ENCODE results near the gene MRPL37. TPM values are rescaled to one million over a fixed set of nuclear protein-coding genes. Genes with fewer than 3 reads are reported as not detected.

The MRPL37 gene
- total RNA-seq, 3 donors from 2014 or later (not counting 1 experiment from before 2014, with no cell fraction given): 23.0 to 31.9 (median 28.8) TPM

GRCh38 chr1:54257876-54258275 is 57.9 kb downstream of the MRPL37 start:
- H3K36me3 Mint-ChIP-seq: no peaks in the 10 kb centered on the region
- peaks cover 3% of the 10 kb centered on the region for H3K4me1 ChIP-seq (ENCODE audit: control insufficient read depth, insufficient read depth, low read length)
- H3K36me3 ChIP-seq (ENCODE audit: control insufficient read depth, insufficient read depth, low read length): peaks cover under 1% of the 10 kb centered on the region
- H3K27ac ChIP-seq (ENCODE audit: low read length): no peak overlapping the region
- no peaks in the 10 kb centered on the region for H3K27me3 Mint-ChIP-seq (ENCODE audit: low read depth in 2 of 2)
- no peaks in the 10 kb centered on the region for H3K27me3 ChIP-seq (ENCODE audit: control insufficient read depth, insufficient read depth, low read length)
- H3K9me3 Mint-ChIP-seq: no peaks in the 10 kb centered on the region
- peak overlapping the region; percentile 27 to 34 for H3K27ac Mint-ChIP-seq
- no peaks in the 10 kb centered on the region for H3K9me3 ChIP-seq (ENCODE audit: control insufficient read depth, insufficient read depth, low read length)
- DNase-seq (no peak), ATAC-seq (no peak)
- intact Hi-C loops (cut with micrococcal nuclease): no loop called here
- peaks cover 49 to 61% of the 10 kb centered on the region in 2 donors for H3K4me1 Mint-ChIP-seq
- H3K4me3 ChIP-seq (ENCODE audit: low read length): no peak overlapping the region
- no peak for TF ChIP-seq CTCF (IDR thresholded peaks at IDR 0.05)
- no peak overlapping the region for H3K4me3 Mint-ChIP-seq
- WGBS (ENCODE audit: insufficient coverage): 98% methylated on average over 23 of the region's 23 CpGs

- no peaks in the 10 kb centered on the region for H3K9me3 ChIP-seq (ENCODE audit: control insufficient read depth, insufficient read depth, low read length)
- intact Hi-C loops (cut with micrococcal nuclease): no loop called here
- H3K27me3 ChIP-seq (ENCODE audit: control insufficient read depth, insufficient read depth, low read length): no peaks in the 10 kb centered on the region
- Mint-ChIP-seq H3K27ac (peak overlapping the region; percentile 64 to 66), H3K4me3 (no peak overlapping the region), H3K4me1 (peaks cover 48 to 63% of the 10 kb centered on the region in 2 donors), H3K36me3 (no peaks in the 10 kb centered on the region), H3K9me3 (no peaks in the 10 kb centered on the region), H3K27me3 (ENCODE audit: low read depth in 2 of 2) (no peaks in the 10 kb centered on the region)
- H3K4me1 ChIP-seq (ENCODE audit: control insufficient read depth, insufficient read depth, low read length): peaks cover 11% of the 10 kb centered on the region
- 94% methylated on average over 16 of the region's 16 CpGs for WGBS (ENCODE audit: insufficient coverage)
- no peaks in the 10 kb centered on the region for H3K36me3 ChIP-seq (ENCODE audit: control insufficient read depth, insufficient read depth, low read length)
- H3K27ac ChIP-seq (ENCODE audit: low read length): no peak overlapping the region
- no peak for DNase-seq
- TF ChIP-seq CTCF (IDR thresholded peaks at IDR 0.05): no peak
- H3K4me3 ChIP-seq (ENCODE audit: low read length): no peak overlapping the region
- ATAC-seq: no peak
Measured at GRCh38 chr1:54259546-54260140, 59.7 kb downstream of the MRPL37 start.

- H3K27ac Mint-ChIP-seq: peak overlapping the region; percentile 64 to 66
- Histone ChIP-seq H3K9me3 (ENCODE audit: control insufficient read depth, insufficient read depth, low read length) (no peaks in the 10 kb centered on the region), H3K36me3 (ENCODE audit: control insufficient read depth, insufficient read depth, low read length) (no peaks in the 10 kb centered on the region), H3K4me1 (ENCODE audit: control insufficient read depth, insufficient read depth, low read length) (peaks cover 11% of the 10 kb centered on the region), H3K4me3 (ENCODE audit: low read length) (no peak overlapping the region), H3K27ac (ENCODE audit: low read length) (no peak overlapping the region), H3K27me3 (ENCODE audit: control insufficient read depth, insufficient read depth, low read length) (no peaks in the 10 kb centered on the region)
- no peak overlapping the region for H3K4me3 Mint-ChIP-seq
- H3K9me3 Mint-ChIP-seq: no peaks in the 10 kb centered on the region
- no peaks in the 10 kb centered on the region for H3K27me3 Mint-ChIP-seq (ENCODE audit: low read depth in 2 of 2)
- TF ChIP-seq CTCF (IDR thresholded peaks at IDR 0.05): no peak
- WGBS (ENCODE audit: insufficient coverage): 92% methylated on average over 10 of the region's 10 CpGs
- no peaks in the 10 kb centered on the region for H3K36me3 Mint-ChIP-seq
- DNase-seq: no peak
- H3K4me1 Mint-ChIP-seq: peaks cover 56 to 74% of the 10 kb centered on the region in 2 donors
- intact Hi-C loops (cut with micrococcal nuclease): no loop called here
- ATAC-seq: no peak
Measured at GRCh38 chr1:54260810-54261209, 60.8 kb downstream of the MRPL37 start.

- intact Hi-C loops (cut with micrococcal nuclease): no loop called here
- Histone ChIP-seq H3K27me3 (ENCODE audit: control insufficient read depth, insufficient read depth, low read length) (no peaks in the 10 kb centered on the region), H3K27ac (ENCODE audit: low read length) (no peak overlapping the region), H3K4me3 (ENCODE audit: low read length) (no peak overlapping the region), H3K9me3 (ENCODE audit: control insufficient read depth, insufficient read depth, low read length) (no peaks in the 10 kb centered on the region), H3K36me3 (ENCODE audit: control insufficient read depth, insufficient read depth, low read length) (no peaks in the 10 kb centered on the region), H3K4me1 (ENCODE audit: control insufficient read depth, insufficient read depth, low read length) (peaks cover 11% of the 10 kb centered on the region)
- TF ChIP-seq CTCF (IDR thresholded peaks at IDR 0.05): no peak
- DNase-seq: no peak
- 95% methylated on average over 7 of the region's 7 CpGs for WGBS (ENCODE audit: insufficient coverage)
- Mint-ChIP-seq H3K4me3 (no peak overlapping the region), H3K4me1 (peaks cover 54 to 73% of the 10 kb centered on the region in 2 donors), H3K36me3 (no peaks in the 10 kb centered on the region), H3K9me3 (no peaks in the 10 kb centered on the region), H3K27ac (peak overlapping the region; percentile 64 to 66), H3K27me3 (ENCODE audit: low read depth in 2 of 2) (no peaks in the 10 kb centered on the region)
- ATAC-seq: no peak
Measured at GRCh38 chr1:54262244-54262643, 62.3 kb downstream of the MRPL37 start.
